HUES48 (cell line): ENCODE measurements around the gene CST8.
A peak's percentile ranks its signal among the peaks of the same experiment; 100 is the strongest.

ENCODE experiments used
- H3K27ac ChIP-seq: one replicate; pipeline ENCODE4 v1.7.0; 2013; ENCODE audit warnings: low read depth, low read length, inconsistent platforms
- H3K27me3 ChIP-seq: 2 replicates; pipeline ENCODE4 v1.6.1; 2013; ENCODE audit warnings: mild to moderate bottlenecking, low read length; ENCODE audit not compliant: control insufficient read depth, insufficient read depth
- H3K36me3 ChIP-seq: 2 replicates; pipeline ENCODE4 v1.6.1; 2013; ENCODE audit warnings: low read length; ENCODE audit not compliant: control insufficient read depth, insufficient read depth
- H3K4me1 ChIP-seq: 2 replicates; pipeline ENCODE4 v1.6.1; 2013; ENCODE audit warnings: mild to moderate bottlenecking, low read length; ENCODE audit not compliant: control insufficient read depth, insufficient read depth
- H3K4me3 ChIP-seq: 2 replicates; pipeline ENCODE4 v1.5.1; 2013; ENCODE audit warnings: mild to moderate bottlenecking, low read depth, low read length
- H3K9ac ChIP-seq: 2 replicates; pipeline ENCODE4 v1.6.1; 2013; ENCODE audit warnings: mild to moderate bottlenecking, low read depth, low read length, moderate library complexity
- H3K9me3 ChIP-seq: 2 replicates; pipeline ENCODE4 v1.6.1; 2013; ENCODE audit warnings: low read length; ENCODE audit not compliant: control insufficient read depth, insufficient read depth

CST8 gene

GRCh38 chr20:23503649-23504048 lies 12.7 kb downstream of the CST8 start:
- Histone ChIP-seq H3K9me3 (no peaks in the 10 kb centered on the region), H3K4me3 (no peak overlapping the region), H3K27ac (no peak overlapping the region), H3K36me3 (no peaks in the 10 kb centered on the region), H3K4me1 (peaks cover 11% of the 10 kb centered on the region), H3K9ac (no peak overlapping the region), H3K27me3 (no peaks in the 10 kb centered on the region)

GRCh38 chr20:23507346-23507745 lies 16.4 kb downstream of the CST8 start:
- Histone ChIP-seq H3K27me3 (no peaks in the 10 kb centered on the region), H3K27ac (no peak overlapping the region), H3K4me3 (no peak overlapping the region), H3K9me3 (no peaks in the 10 kb centered on the region), H3K4me1 (peaks cover 11% of the 10 kb centered on the region), H3K36me3 (no peaks in the 10 kb centered on the region), H3K9ac (no peak overlapping the region)

GRCh38 chr20:23508449-23509229 lies 17.7 kb downstream of the CST8 start:
- Histone ChIP-seq H3K9me3 (no peaks in the 10 kb centered on the region), H3K27me3 (no peaks in the 10 kb centered on the region), H3K36me3 (no peaks in the 10 kb centered on the region), H3K9ac (no peak overlapping the region), H3K27ac (no peak overlapping the region), H3K4me1 (peaks cover 11% of the 10 kb centered on the region), H3K4me3 (no peak overlapping the region)

GRCh38 chr20:23509247-23509913 lies 18.5 kb downstream of the CST8 start:
- H3K9ac ChIP-seq = no peak overlapping the region
- H3K4me1 ChIP-seq = peaks cover 11% of the 10 kb centered on the region
- no peak overlapping the region for H3K4me3 ChIP-seq
- H3K36me3 ChIP-seq = no peaks in the 10 kb centered on the region
- peaks cover 7% of the 10 kb centered on the region; the same call in 1 of the 2 replicates for H3K9me3 ChIP-seq
- H3K27me3 ChIP-seq = no peaks in the 10 kb centered on the region
- no peak overlapping the region for H3K27ac ChIP-seq

GRCh38 chr20:23510000-23510590 lies 19.2 kb downstream of the CST8 start:
- Histone ChIP-seq H3K9ac (no peak overlapping the region), H3K4me1 (peaks cover 15% of the 10 kb centered on the region), H3K9me3 (peaks cover 8% of the 10 kb centered on the region; the same call in 1 of the 2 replicates), H3K27me3 (no peaks in the 10 kb centered on the region), H3K4me3 (no peak overlapping the region), H3K36me3 (no peaks in the 10 kb centered on the region), H3K27ac (no peak overlapping the region)

GRCh38 chr20:23513164-23513563 lies 22.2 kb downstream of the CST8 start:
- Histone ChIP-seq H3K4me1 (peaks cover 7% of the 10 kb centered on the region; the same call in 1 of the 2 replicates), H3K27ac (no peak overlapping the region), H3K4me3 (no peak overlapping the region), H3K9me3 (peaks cover 8% of the 10 kb centered on the region; the same call in 1 of the 2 replicates), H3K36me3 (no peaks in the 10 kb centered on the region), H3K27me3 (no peaks in the 10 kb centered on the region), H3K9ac (no peak overlapping the region)

GRCh38 chr20:23514848-23515247 lies 23.9 kb downstream of the CST8 start:
- no peaks in the 10 kb centered on the region for H3K36me3 ChIP-seq
- H3K27me3 ChIP-seq = no peaks in the 10 kb centered on the region
- peak overlapping the region; percentile 43 for H3K27ac ChIP-seq
- peaks cover 7% of the 10 kb centered on the region; the same call in 1 of the 2 replicates for H3K4me1 ChIP-seq
- H3K9me3 ChIP-seq = peaks cover 8% of the 10 kb centered on the region; the same call in 1 of the 2 replicates
- H3K9ac ChIP-seq = no peak overlapping the region
- H3K4me3 ChIP-seq = no peak overlapping the region

GRCh38 chr20:23515250-23515939 lies 24.5 kb downstream of the CST8 start:
- H3K4me1 ChIP-seq = peaks cover 7% of the 10 kb centered on the region; the same call in 1 of the 2 replicates
- peaks cover 8% of the 10 kb centered on the region; the same call in 1 of the 2 replicates for H3K9me3 ChIP-seq
- peak overlapping the region; percentile 43 for H3K27ac ChIP-seq
- no peak overlapping the region for H3K9ac ChIP-seq
- no peak overlapping the region for H3K4me3 ChIP-seq
- H3K36me3 ChIP-seq = no peaks in the 10 kb centered on the region
- no peaks in the 10 kb centered on the region for H3K27me3 ChIP-seq

- Histone ChIP-seq H3K27ac (no peak overlapping the region), H3K9me3 (peaks cover 8% of the 10 kb centered on the region; the same call in 1 of the 2 replicates), H3K4me1 (peaks cover 7% of the 10 kb centered on the region; the same call in 1 of the 2 replicates), H3K27me3 (no peaks in the 10 kb centered on the region), H3K4me3 (no peak overlapping the region), H3K36me3 (no peaks in the 10 kb centered on the region), H3K9ac (no peak overlapping the region)
Observed at GRCh38 chr20:23517719-23518118, 26.8 kb downstream of the CST8 start.

GRCh38 chr20:23519556-23519955 lies 28.6 kb downstream of the CST8 start:
- Histone ChIP-seq H3K27me3 (no peaks in the 10 kb centered on the region), H3K27ac (no peak overlapping the region), H3K4me1 (peaks cover 7% of the 10 kb centered on the region; the same call in 1 of the 2 replicates), H3K4me3 (no peak overlapping the region), H3K9ac (no peak overlapping the region), H3K36me3 (no peaks in the 10 kb centered on the region), H3K9me3 (no peaks in the 10 kb centered on the region)
